NT2/D1 (cell line): ENCODE data around the gene CACNA1C.

ENCODE experiments used
- DNase-seq: peaks from one replicate; pipeline ENCODE4 v3.0.0-alpha.2; 2011; ENCODE audit warnings: low read depth, low spot score
- H3K27me3 ChIP-seq: 2 replicates; pipeline ENCODE4 v1.6.0; 2011; ENCODE audit warnings: mild to moderate bottlenecking; ENCODE audit not compliant: insufficient read length, insufficient read depth
- H3K36me3 ChIP-seq: 2 replicates; pipeline ENCODE4 v1.6.1; 2011; ENCODE audit warnings: mild to moderate bottlenecking, low read length, mixed read lengths; ENCODE audit not compliant: insufficient read depth, insufficient read length
- H3K4me1 ChIP-seq: 2 replicates; pipeline ENCODE4 v1.5.1; 2011; ENCODE audit not compliant: insufficient read depth, insufficient read length
- H3K4me3 ChIP-seq: 2 replicates; pipeline ENCODE4 v1.5.1; 2011; ENCODE audit warnings: low read depth; ENCODE audit not compliant: insufficient read length
- H3K9ac ChIP-seq: 2 replicates; pipeline ENCODE4 v1.6.0; 2011; ENCODE audit warnings: low read depth; ENCODE audit not compliant: insufficient read length
- H3K9me3 ChIP-seq: 2 replicates; pipeline ENCODE4 v1.5.1; 2011; ENCODE audit warnings: mild to moderate bottlenecking, low read length; ENCODE audit not compliant: insufficient read depth
- SUZ12 ChIP-seq: IDR thresholded peaks from 2 replicates; pipeline ENCODE4 v1.6.1; 2011; ENCODE audit not compliant: insufficient read length, insufficient read depth; ENCODE audit errors: extremely low read depth
- YY1 ChIP-seq: IDR thresholded peaks from 2 replicates; pipeline ENCODE4 v1.6.1; 2011; ENCODE audit not compliant: insufficient read length, insufficient read depth
- ZNF274 ChIP-seq: IDR thresholded peaks from 2 replicates; pipeline ENCODE4 v1.6.1; 2011; ENCODE audit warnings: mild to moderate bottlenecking, low read depth, low read length

The CACNA1C gene

DNA sequence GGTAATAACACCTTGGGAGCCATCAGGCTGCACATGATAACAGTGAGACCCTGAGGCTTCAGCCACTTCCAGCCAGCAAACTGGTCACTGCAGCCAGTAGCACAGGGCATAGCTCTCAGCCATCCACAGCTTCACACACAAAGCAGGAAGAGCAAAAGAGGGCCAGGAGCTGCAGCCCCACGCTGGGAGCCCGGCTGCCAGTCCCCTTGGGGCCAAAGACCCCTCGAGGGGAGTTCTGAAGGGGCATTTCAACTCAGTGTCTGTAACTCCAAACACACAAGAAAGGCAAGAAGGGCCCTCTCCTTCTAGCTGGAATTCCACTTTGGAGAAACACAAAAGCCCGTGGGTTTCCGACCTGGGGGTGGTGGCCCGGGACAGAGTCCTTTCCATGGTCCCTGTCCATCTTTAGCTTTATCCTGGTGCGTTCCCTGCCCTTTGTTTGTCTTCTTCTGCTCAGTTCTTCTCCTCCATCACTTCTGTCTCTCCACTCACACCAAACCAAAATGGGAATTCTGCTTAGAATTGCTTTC lies 590.2 kb downstream of the CACNA1C start:
- TF ChIP-seq YY1 (no peak), SUZ12 (no peak), ZNF274 (no peak)
- H3K27me3 ChIP-seq, result no peaks in the 10 kb centered on the region
- H3K4me1 ChIP-seq, result peaks cover 32% of the 10 kb centered on the region
- H3K36me3 ChIP-seq, result no peaks in the 10 kb centered on the region
- no peak overlapping the region for H3K4me3 ChIP-seq
- peaks cover 9% of the 10 kb centered on the region; the same call in 1 of the 2 replicates for H3K9me3 ChIP-seq
- H3K9ac ChIP-seq, result no peak overlapping the region
- DNase-seq, result no peak

DNA sequence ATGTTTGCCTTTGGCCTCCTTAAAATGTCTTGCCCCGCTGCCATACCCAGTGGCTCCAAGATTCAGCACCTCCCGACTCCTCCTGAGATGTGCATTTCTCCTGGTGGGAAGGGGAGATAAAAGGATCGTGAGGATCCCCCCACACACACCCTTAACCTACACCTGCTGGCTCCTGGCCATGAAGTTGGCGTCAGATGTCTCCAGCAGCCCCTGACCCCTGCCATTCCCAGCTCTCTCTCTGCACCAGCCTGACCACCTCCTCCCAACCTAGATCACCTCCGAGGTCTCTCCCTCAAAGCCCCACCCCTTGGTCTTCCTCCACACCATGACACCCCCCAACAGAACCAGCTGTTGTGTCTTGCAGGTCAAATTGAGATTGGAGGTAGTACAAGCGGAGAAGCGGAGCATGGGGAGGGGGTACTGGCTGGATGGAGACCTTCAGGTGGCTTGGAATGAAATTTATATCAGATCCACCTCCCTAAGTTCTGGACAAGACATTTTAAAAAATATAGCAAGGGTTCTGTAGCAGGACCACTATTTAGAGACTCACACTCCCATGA lies 590.9 kb downstream of the CACNA1C start:
- peaks cover 16% of the 10 kb centered on the region; the same call in 1 of the 2 replicates for H3K9me3 ChIP-seq
- H3K9ac ChIP-seq, result no peak overlapping the region
- TF ChIP-seq YY1, result no peak
- TF ChIP-seq SUZ12, result no peak
- no peak for TF ChIP-seq ZNF274
- H3K36me3 ChIP-seq, result no peaks in the 10 kb centered on the region
- H3K4me1 ChIP-seq, result peaks cover 32% of the 10 kb centered on the region
- no peak for DNase-seq
- H3K4me3 ChIP-seq, result no peak overlapping the region
- H3K27me3 ChIP-seq, result no peaks in the 10 kb centered on the region

DNA sequence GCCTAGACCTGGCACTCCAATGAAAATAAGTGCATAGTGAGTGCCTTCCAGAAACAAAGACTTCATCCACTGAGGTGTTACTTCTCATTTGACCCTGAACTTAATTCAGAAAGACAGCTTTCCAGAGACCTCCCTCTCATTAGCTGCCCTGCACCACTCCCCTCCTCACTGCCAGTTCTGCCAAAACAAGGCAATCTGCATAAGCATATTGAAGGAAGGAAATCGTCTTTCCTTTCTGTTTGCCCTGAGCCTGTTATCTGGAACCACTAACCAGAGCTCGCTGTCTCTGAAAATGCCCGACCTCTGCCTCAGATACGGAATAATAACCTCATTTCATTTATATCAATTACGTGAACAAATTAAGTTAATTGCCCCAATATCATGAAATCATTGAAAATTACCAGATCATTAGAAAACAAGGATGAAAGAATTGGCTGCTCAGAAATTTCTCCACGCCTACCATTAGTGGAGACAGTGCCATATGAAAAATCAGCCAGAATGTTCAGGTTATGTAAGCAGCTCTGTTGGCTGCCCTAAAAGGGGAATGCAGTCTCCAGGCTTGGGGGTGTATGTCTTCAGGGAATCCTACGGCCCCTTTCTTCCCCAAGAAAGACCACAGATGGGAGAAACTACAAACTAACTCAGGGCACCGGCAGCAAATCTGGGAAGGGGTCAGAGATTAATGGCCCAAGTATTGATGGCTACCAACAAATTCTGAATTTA lies 592.1 kb downstream of the CACNA1C start:
- DNase-seq, result no peak
- peaks cover 21% of the 10 kb centered on the region; the same call in 1 of the 2 replicates for H3K9me3 ChIP-seq
- peaks cover 27% of the 10 kb centered on the region for H3K4me1 ChIP-seq
- H3K27me3 ChIP-seq, result no peaks in the 10 kb centered on the region
- TF ChIP-seq ZNF274 (no peak), YY1 (no peak), SUZ12 (no peak)
- H3K4me3 ChIP-seq, result no peak overlapping the region
- H3K9ac ChIP-seq, result no peak overlapping the region
- H3K36me3 ChIP-seq, result no peaks in the 10 kb centered on the region

DNA sequence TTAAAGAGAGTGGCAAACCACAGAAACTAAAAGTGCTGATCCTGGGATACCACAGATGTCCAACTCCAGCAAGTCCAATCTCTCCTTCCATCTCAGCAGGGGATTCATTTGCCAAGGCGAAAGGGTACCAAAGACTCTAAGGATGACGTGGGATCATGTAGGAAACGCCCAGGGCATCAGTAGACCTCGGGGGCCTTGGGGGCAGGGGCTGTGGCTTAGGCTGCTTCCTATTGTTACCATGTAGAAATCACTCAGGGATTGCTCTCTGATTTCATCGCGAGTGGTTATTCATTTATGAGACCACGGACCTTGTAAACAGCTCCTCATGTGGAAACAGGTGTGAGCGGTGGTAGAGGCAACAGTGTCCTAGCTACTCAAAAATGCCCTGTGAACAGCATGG lies 592.7 kb downstream of the CACNA1C start:
- Histone ChIP-seq H3K9me3 (peaks cover 21% of the 10 kb centered on the region; the same call in 1 of the 2 replicates), H3K4me1 (peaks cover 24% of the 10 kb centered on the region), H3K9ac (no peak overlapping the region), H3K36me3 (no peaks in the 10 kb centered on the region), H3K4me3 (no peak overlapping the region), H3K27me3 (no peaks in the 10 kb centered on the region)
- no peak for DNase-seq
- no peak for TF ChIP-seq YY1

DNA sequence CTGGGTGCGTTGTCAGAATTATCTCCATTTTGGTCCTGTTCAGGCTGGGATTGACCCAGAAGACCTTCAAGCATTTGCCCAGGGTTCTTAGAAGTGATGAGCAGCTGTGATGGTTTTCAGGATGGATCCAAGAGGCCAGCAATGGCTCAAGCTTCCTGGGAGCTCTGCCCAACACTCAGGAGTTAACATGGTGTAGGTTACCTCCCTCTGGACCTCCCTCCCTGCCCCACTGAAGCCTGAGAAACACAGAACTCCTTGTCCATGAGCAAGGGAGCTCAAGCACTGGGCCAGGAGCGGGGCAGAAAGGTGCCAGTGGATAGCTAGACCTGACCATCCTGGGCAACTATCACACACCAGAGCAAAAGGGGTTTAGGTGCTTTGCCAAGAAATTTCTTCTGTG lies 593.6 kb downstream of the CACNA1C start:
- Histone ChIP-seq H3K4me1 (peaks cover 23% of the 10 kb centered on the region), H3K27me3 (no peaks in the 10 kb centered on the region), H3K4me3 (no peak overlapping the region), H3K36me3 (no peaks in the 10 kb centered on the region), H3K9me3 (peaks cover 21% of the 10 kb centered on the region; the same call in 1 of the 2 replicates), H3K9ac (no peak overlapping the region)
- TF ChIP-seq SUZ12, result no peak
- no peak for DNase-seq

DNA sequence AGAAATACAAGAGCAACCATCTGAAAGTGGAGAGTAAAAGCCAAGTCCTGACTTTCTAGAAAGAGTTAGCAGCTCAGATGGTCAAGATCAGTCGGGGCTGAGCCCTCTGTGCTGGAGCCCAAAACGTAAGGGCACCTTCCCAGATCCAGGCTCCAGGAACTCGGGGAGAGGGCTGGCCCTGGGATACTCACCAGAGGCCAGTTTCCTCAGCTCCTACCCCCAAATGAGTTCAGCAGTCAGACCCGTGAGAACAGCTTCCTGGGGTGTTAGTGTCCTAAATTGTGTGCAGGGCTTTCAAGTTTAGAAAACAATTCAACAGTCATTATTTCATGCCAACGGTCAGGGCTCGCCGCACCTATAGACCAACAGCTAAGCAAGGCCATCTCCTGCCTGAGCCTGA lies 594.4 kb downstream of the CACNA1C start:
- Histone ChIP-seq H3K9ac (no peak overlapping the region), H3K27me3 (peaks cover 2% of the 10 kb centered on the region), H3K4me1 (peaks cover 19% of the 10 kb centered on the region), H3K9me3 (peaks cover 21% of the 10 kb centered on the region; the same call in 1 of the 2 replicates), H3K4me3 (no peak overlapping the region), H3K36me3 (no peaks in the 10 kb centered on the region)
- no peak for DNase-seq
- no peak for TF ChIP-seq YY1
- no peak for TF ChIP-seq ZNF274
- no peak for TF ChIP-seq SUZ12

DNA sequence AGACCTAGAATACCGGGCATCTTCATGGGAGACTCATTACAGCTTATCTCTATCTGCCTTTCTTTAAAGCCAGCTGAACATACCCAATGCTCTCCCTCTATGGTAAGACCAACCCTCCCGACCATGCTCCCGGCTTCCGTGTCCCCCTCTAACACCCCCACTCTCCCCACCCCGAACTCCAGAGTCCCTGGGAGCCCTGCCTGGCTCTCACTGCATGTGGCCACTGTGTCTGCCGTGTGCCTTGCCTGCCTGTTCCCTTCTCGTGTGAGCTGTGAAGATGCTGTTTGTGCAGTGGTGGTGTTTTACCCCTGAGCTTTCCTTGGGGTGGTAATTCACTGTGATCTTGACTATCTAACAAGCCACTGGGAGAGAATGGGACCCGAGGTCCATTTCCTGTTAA lies 595.6 kb downstream of the CACNA1C start:
- Histone ChIP-seq H3K4me1 (peaks cover 18% of the 10 kb centered on the region), H3K9ac (no peak overlapping the region), H3K27me3 (peaks cover 5% of the 10 kb centered on the region), H3K4me3 (no peak overlapping the region), H3K36me3 (no peaks in the 10 kb centered on the region), H3K9me3 (peaks cover 21% of the 10 kb centered on the region; the same call in 1 of the 2 replicates)
- DNase-seq, result no peak
- TF ChIP-seq SUZ12 (no peak), YY1 (no peak), ZNF274 (no peak)
